Loucy (cell line): ENCODE measurements around the gene ZBTB16.

ENCODE experiments used
- H2AFZ ChIP-seq: fragments of 200-600 bp; sonication (generic); 2 replicates; pipeline ENCODE4 v1.6.0; 2016; ENCODE audit warnings: antibody characterized with exemption, mild to moderate bottlenecking, low read length, moderate library complexity
- H3F3A ChIP-seq: fragments of 200-600 bp; 2 replicates; pipeline ENCODE4 v1.6.0; 2016; ENCODE audit warnings: antibody characterized with exemption, low read depth, mild to moderate bottlenecking
- H3K27me3 ChIP-seq: fragments of 200-600 bp; sonication (generic); 2 replicates; pipeline ENCODE4 v1.6.1; 2014; ENCODE audit warnings: low read length, mild to moderate bottlenecking; ENCODE audit not compliant: insufficient read depth, poor library complexity, severe bottlenecking
- H3K36me3 ChIP-seq: fragments of 200-600 bp; sonication (generic); 2 replicates; pipeline ENCODE4 v1.6.1; 2016; ENCODE audit warnings: low read length; ENCODE audit not compliant: insufficient read depth
- H3K4me1 ChIP-seq: fragments of 200-600 bp; sonication (generic); 2 replicates; pipeline ENCODE4 v1.5.1; 2014; ENCODE audit warnings: low read length, mild to moderate bottlenecking; ENCODE audit not compliant: insufficient read depth, poor library complexity, severe bottlenecking
- H3K4me2 ChIP-seq: fragments of 200-600 bp; sonication (generic); 2 replicates; pipeline ENCODE4 v1.6.0; 2014; ENCODE audit warnings: antibody characterized with exemption, low read length, low read depth, mild to moderate bottlenecking; ENCODE audit not compliant: poor library complexity, severe bottlenecking
- H3K4me3 ChIP-seq: fragments of 200-600 bp; sonication (generic); 2 replicates; pipeline ENCODE4 v1.5.1; 2014; ENCODE audit warnings: low read length, mild to moderate bottlenecking, mixed read lengths; ENCODE audit not compliant: poor library complexity, severe bottlenecking
- H3K79me2 ChIP-seq: fragments of 200-600 bp; sonication (generic); 2 replicates; pipeline ENCODE4 v1.6.1; 2014; ENCODE audit warnings: low read length; ENCODE audit not compliant: insufficient read depth
- H3K9ac ChIP-seq: fragments of 200-600 bp; sonication (generic); 2 replicates; pipeline ENCODE4 v1.6.0; 2014; ENCODE audit warnings: mild to moderate bottlenecking, low read depth, low read length, moderate library complexity; ENCODE audit not compliant: poor library complexity, severe bottlenecking
- H3K9me2 ChIP-seq: fragments of 200-600 bp; sonication (generic); replicated peaks from 2 replicates; pipeline ENCODE4 v1.6.1; 2016; ENCODE audit warnings: low read depth, low read length, mixed read lengths
- H3K9me3 ChIP-seq: fragments of 200-600 bp; sonication (generic); 2 replicates; pipeline ENCODE4 v1.6.1; 2014; ENCODE audit warnings: mild to moderate bottlenecking, antibody characterized with exemption, low read length, low read depth; ENCODE audit not compliant: insufficient read depth
- H4K20me1 ChIP-seq: fragments of 200-600 bp; sonication (generic); 2 replicates; pipeline ENCODE4 v1.6.0; 2014; ENCODE audit warnings: antibody characterized with exemption, low read length, mild to moderate bottlenecking; ENCODE audit not compliant: insufficient read depth, poor library complexity, severe bottlenecking
- EZH2phosphoT487 ChIP-seq: fragments of 200-600 bp; IDR thresholded peaks from 2 replicates; pipeline ENCODE4 v1.6.1; 2018; ENCODE audit warnings: antibody characterized with exemption, mild to moderate bottlenecking, moderate library complexity, borderline replicate concordance
- TF ChIP-seq, protein P1 (sequence below): fragments of 200-600 bp; sonication (generic); conservative IDR thresholded peaks from 2 replicates; pipeline ENCODE4 v1.5.1; 2014; ENCODE audit warnings: mild to moderate bottlenecking, antibody characterized with exemption, low read length

ZBTB16 gene

DNA sequence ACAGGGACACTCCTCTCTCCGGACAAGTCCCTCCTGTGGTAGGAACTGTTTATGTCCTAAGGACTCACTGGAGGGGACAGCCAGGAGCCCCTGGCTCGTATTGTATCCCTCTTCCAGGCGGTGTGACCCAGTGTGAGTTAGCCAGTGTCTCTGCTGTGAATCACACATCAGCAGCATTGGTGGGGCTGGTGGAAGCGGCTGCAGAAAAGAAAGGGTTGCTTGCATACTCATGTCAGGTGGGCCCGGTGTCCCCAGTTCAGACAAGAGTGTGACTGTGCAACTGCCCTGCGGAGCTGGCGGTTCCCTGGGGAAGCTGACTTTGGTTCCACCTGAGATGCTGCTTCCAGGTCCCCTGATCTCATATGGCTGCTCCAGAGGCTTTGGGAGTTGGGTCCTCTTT is 99.4 kb downstream of the ZBTB16 start:
- H3K9me3 ChIP-seq: no peaks in the 10 kb centered on the region
- no peak for TF ChIP-seq EZH2phosphoT487
- TF ChIP-seq, protein P1, sequence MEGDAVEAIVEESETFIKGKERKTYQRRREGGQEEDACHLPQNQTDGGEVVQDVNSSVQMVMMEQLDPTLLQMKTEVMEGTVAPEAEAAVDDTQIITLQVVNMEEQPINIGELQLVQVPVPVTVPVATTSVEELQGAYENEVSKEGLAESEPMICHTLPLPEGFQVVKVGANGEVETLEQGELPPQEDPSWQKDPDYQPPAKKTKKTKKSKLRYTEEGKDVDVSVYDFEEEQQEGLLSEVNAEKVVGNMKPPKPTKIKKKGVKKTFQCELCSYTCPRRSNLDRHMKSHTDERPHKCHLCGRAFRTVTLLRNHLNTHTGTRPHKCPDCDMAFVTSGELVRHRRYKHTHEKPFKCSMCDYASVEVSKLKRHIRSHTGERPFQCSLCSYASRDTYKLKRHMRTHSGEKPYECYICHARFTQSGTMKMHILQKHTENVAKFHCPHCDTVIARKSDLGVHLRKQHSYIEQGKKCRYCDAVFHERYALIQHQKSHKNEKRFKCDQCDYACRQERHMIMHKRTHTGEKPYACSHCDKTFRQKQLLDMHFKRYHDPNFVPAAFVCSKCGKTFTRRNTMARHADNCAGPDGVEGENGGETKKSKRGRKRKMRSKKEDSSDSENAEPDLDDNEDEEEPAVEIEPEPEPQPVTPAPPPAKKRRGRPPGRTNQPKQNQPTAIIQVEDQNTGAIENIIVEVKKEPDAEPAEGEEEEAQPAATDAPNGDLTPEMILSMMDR: no peak
- no peak overlapping the region for H3K4me3 ChIP-seq
- no peaks in the 10 kb centered on the region for H3K9me2 ChIP-seq
- H3K36me3 ChIP-seq: no peaks in the 10 kb centered on the region
- H3K4me1 ChIP-seq: peaks cover 53% of the 10 kb centered on the region
- H3K4me2 ChIP-seq: peak overlapping the region; percentile 53
- H3F3A ChIP-seq: 0 out of 2 replicates have a peak, but pooled peaks cover 2% of the 10 kb centered on the region
- no peaks in the 10 kb centered on the region for H3K27me3 ChIP-seq
- H2AFZ ChIP-seq: no peak overlapping the region
- H3K9ac ChIP-seq: peak overlapping the region; percentile 51
- no peaks in the 10 kb centered on the region for H4K20me1 ChIP-seq
- no peaks in the 10 kb centered on the region for H3K79me2 ChIP-seq

GRCh38 chr11:114159320-114159719 is 99.8 kb downstream of the ZBTB16 start:
- Histone ChIP-seq H3K9me3 (no peaks in the 10 kb centered on the region), H3K4me1 (peaks cover 56% of the 10 kb centered on the region), H4K20me1 (no peaks in the 10 kb centered on the region), H2AFZ (no peak overlapping the region), H3K9ac (peak overlapping the region; percentile 51), H3K9me2 (no peaks in the 10 kb centered on the region), H3K79me2 (no peaks in the 10 kb centered on the region), H3K36me3 (no peaks in the 10 kb centered on the region), H3F3A (0 out of 2 replicates have a peak, but pooled peaks cover 2% of the 10 kb centered on the region), H3K27me3 (no peaks in the 10 kb centered on the region), H3K4me3 (peak overlapping the region; percentile 17), H3K4me2 (peak overlapping the region; percentile 53)
- TF ChIP-seq, protein P1: no peak
- no peak for TF ChIP-seq EZH2phosphoT487

- Histone ChIP-seq H4K20me1 (no peaks in the 10 kb centered on the region), H3K27me3 (no peaks in the 10 kb centered on the region), H3K9me2 (no peaks in the 10 kb centered on the region), H3K9ac (peak overlapping the region; percentile 68), H3K79me2 (no peaks in the 10 kb centered on the region), H3K4me3 (peak overlapping the region; percentile 69), H3K36me3 (no peaks in the 10 kb centered on the region), H3K4me2 (peak overlapping the region; percentile 87), H3K9me3 (no peaks in the 10 kb centered on the region), H2AFZ (0 out of 2 replicates have a peak overlapping the region, but pooled peaks have one; percentile 30), H3K4me1 (peaks cover 63% of the 10 kb centered on the region), H3F3A (0 out of 2 replicates have a peak, but pooled peaks cover 2% of the 10 kb centered on the region)
- TF ChIP-seq EZH2phosphoT487: no peak
- TF ChIP-seq, protein P1: peak; percentile 42
These were observed 100.5 kb downstream of the ZBTB16 start for GRCh38 chr11:114159802-114160632.
